ENCODE data around the gene ANKIB1.
"Not testable (repeated sequence)": the region's sequence is repeated elsewhere in the genome, so short reads cannot be mapped to it uniquely, and the experiment has no call there.

Gene ANKIB1

GRCh38 chr7:92409357-92409756 is 163.6 kb downstream of the ANKIB1 start:
- DNase-seq, result no peak

DNA sequence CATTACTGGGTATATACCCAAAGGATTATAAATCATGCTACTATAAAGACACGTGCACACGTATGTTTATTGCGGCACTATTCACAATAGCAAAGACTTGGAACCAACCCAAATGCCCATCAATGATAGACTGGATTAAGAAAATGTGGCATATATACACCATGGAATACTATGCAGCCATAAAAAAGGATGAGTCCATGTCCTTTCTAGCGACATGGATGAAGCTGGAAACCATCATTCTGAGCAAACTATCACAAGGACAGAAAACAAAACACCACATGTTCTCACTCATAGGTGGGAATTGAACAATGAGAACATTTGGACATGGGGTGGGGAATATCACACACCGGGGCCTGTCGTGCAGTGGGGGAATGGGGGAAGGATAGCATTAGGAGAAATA is 164.4 kb downstream of the ANKIB1 start:
- not testable (repeated sequence) for DNase-seq

DNA sequence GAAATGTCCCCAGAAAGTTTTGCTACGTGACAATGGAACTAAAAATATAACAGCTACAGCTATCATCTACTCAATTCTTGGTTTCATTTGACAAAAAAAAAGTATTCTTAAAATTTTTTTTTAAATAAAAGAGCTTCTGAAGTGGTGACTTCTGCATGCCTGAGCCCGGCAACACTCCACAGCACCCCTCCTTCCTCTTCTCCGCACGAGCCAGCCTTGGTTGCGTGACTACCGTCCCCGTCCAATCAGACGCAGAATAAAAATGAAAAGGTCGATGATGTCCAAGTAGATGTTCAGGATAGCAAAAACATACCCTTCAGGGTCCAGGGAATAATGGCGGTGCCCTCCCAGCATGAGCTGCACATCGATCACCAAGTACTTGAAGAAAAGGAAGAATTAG is 167.0 kb downstream of the ANKIB1 start:
- DNase-seq, result no peak

DNA sequence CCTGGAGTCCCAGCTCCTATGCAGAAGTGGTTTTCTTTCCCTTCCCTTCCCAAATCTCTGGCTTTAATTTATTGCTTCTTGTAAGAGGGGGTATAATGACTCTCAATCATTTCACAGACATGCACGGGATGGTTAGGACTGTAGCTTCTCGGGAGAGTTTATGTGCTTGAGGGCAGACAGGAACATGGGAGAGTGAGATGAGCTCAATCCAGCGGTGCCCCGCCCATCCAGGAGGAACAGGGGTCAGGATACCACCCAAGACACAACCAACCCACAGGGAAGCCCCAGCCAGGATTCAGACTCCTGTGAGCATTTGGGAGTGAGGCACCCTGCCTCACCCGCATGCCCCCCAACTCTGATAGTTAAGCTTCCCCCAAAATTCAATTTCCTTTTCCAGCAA is 167.8 kb downstream of the ANKIB1 start:
- DNase-seq, result no peak

DNA sequence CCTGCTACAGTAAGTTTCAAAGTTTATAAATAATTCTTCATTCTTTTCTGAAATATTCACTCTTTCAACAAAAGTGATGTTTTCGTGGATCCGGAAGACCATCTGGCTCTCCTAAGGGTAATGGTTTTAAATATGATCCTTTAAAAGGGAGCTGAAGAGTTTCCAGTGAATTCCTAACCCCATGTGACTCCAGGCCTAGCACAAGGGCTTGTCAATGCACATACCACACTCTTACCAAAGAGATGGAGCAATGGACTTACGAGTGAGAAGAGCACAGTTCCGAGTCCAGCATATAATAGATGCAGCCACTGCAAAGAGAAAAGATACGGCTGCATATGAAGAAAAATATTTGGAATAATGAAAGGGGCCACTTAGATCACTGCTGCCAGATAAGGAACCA is 169.5 kb downstream of the ANKIB1 start:
- DNase-seq, result no peak

DNA sequence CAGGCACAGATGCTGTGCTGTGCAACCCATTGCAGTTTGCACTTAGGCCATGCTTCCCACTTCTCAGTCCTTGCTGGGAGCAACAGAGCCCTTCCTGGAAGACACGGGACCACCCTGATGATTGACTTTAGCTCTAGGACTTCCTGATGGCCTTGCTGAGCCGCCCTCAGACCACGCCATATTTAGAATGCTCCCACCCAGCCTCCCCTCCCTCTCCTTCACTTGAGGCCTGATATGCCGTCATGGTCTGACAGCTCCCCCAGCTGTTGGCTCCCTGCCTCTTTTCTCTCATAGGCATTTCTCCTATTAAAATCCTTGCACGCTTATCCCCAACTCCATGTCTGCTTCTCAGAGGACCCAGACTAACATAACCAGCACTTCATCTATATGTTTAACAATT is 172.1 kb downstream of the ANKIB1 start:
- DNase-seq, result no peak

DNA sequence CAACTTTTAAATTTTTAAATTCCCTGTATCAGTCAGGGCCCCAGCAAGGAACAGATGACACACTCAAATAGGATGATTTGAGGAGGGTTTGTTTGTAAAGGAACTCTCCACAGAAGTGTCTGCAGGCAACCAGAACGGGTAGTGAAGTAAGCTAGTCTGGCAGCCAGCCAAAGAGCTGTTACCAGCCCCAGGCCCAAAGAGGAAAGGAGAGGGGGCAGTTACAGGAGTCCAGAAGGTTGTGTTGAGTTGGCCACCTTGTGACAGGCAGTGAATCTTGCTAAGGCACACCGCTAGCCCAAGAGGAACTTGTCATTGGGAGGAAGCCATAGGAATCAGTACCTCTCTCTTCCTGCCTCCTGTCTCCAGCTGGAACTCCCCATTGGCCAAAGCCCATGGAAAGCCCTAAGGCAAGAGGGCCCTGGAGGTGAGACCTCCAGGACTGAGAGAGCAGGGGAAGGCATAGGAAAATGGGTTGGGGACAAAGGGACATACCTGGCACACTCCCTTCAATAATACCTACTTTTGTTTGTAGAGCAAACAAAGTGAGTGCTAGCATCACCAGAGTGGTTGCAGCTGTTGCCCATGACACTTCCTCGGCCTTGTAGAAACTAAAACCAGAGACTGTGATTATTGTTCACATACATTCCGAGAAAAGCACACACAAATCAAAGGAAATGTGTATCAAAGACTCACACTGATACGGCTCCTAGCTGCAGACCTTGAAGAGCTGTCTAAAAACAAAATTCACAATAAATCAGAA is 176.1 kb downstream of the ANKIB1 start:
- DNase-seq, result no peak

- DNase-seq, result no peak
These were observed 177.2 kb downstream of the ANKIB1 start for GRCh38 chr7:92422926-92423325.

- DNase-seq, result no peak
These were observed 177.9 kb downstream of the ANKIB1 start for GRCh38 chr7:92423710-92424131.

DNA sequence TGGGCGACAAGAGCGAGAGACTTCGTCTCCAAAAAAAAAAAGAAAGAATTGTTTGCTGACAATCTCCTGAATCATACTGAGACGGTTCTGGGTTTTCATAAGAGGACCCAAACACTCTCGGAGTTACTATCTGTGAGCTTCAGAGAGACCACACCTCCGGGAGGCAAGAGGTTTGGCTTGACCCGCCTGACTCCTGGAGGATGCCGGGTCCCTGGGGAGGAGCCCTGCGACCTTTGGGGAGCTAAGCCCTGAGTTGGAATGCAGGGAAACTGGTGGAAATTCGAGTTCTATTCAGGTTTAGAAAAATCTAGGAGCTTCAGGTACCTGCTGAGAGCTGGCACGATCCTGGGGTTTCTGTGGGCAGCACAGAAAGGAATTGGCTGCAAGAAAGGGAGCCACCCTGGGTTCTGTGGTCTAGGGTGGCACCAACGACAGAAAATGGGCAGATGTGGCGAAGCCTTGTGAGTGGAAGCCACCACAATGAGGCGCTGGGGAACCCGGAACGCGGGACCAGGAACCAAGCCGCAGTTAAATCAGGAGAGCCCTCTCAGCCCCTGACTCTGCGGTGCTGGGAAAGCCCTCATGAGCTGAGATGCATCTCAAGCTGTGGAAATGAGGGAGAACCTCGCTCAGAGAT is 179.7 kb downstream of the ANKIB1 start:
- no peak for DNase-seq

- no peak for DNase-seq
These were observed 181.4 kb downstream of the ANKIB1 start for GRCh38 chr7:92427193-92427592.

- DNase-seq, result no peak
These were observed 186.6 kb downstream of the ANKIB1 start for GRCh38 chr7:92432299-92432946.

DNA sequence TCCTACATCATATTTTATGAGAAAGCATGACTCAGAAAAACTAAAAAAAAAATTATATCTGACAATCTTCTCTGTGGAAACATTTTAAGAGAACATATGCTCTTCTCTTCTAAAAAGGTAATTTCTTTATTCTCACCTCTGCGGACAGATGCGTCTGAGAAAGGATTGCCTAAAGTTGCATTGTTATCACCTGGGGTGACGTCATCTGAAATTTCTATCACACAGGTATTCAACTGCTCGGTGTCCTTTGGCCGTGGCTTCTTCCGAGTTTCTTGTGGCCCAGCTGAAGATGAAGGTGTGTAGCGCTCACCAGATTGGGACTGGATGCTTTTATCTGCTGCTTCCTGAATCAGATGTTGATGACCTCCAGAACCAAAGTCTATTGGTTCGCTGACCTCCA is 187.2 kb downstream of the ANKIB1 start:
- DNase-seq, result no peak

DNA sequence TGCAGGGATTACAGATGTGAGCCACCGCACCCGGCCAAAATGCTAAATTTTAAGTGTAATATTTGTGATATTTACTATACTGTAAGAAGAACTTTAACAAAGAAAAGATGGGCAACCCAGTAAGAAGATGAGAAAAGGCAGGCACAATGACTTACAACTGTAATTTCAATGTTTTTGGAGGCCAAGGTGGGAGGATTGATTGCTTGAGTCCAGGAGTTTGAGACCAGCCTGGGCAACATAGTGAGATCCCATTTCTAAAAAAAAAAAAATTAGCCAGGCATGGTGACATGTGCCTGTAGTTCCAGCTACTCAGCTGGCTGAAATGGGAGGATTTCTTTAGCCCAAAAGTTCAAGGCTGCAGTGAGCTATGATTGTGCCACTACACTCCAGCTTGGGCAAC is 189.8 kb downstream of the ANKIB1 start:
- no peak for DNase-seq

GRCh38 chr7:92436612-92437445 is 191.1 kb downstream of the ANKIB1 start:
- no peak for DNase-seq

DNA sequence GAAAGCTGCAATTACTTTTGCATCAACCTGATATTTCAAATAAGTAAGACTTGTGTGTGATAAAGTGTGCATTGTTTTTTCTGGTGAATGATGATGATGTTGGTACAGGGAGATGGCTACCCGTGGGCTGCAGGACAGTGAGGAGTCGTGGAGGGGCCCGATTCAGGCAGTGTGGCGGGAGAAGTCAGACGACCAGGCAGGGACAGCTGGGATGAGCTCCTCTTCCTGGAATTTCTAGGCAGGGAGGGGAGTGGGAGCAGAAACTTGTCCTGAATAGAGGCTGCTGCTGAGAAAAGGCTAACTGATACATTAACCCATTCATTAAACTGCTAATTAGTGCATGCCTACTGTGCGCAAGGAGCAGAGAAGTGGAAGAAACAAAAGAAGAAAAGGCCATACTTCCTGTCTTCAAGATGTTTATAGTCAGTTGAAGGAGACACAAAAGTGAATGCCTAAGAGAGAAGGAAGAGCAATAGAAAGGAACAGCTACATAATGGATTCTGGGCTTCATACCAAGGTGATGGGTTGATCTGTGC is 192.2 kb downstream of the ANKIB1 start:
- no peak for DNase-seq

DNA sequence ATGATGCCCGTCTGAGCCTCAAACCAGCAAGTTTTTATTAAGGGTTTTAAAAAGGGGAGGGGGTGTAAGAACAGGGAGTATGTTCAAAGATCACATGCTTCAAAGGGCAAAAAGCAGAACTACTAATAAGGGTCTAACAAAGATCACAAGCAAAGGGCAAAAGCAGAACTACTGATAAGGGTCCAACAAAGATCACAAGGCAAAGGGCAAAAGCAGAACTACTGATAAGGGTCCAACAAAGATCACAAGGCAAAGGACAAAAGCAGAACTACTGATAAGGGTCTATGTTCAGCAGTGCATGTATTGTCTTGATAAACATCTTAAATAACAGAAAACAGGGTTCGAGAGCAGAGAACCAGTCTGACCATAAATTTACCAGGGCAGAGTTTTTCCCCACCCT is 196.9 kb downstream of the ANKIB1 start:
- DNase-seq, result not testable (repeated sequence)

GRCh38 chr7:92446869-92447344 is 201.1 kb downstream of the ANKIB1 start:
- DNase-seq, result peak; percentile 21

GRCh38 chr7:92447345-92448204 is 201.8 kb downstream of the ANKIB1 start, which contains the start of gene GATAD1:
Gene GATAD1 (plus strand): TSS chr7:92447482. CDS start chr7:92447730, 248 bp downstream.
- DNase-seq, result peak; percentile 95

DNA sequence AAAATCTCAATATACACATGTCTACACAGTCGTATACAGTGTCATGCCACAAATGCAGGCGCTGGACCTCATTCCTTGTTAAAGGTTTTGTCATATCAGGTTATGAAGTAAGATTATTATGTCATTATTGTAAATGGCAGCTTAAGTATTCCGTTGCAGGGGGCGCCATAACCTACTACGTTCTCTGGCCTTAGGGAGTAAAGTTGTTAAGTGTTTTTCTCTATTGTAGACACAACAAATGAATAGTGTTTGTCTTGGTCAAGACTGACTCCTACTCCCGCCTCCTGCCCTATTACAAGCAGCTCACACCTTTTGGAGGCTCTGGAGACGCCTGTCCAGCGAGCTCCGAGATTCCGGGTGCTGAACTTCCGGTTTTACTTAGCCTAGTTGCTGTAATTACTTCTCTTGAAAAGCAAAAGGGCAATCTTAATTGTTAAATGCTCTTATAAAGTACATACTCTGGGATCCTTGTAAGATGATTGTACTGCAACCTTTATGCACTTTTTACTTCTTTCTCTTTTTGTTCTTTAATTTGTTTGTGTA is 202.5 kb downstream of the ANKIB1 start:
- DNase-seq, result peak; percentile 35
